Psoas muscle (tissue), 8 donors: Measurements from ENCODE around the gene RGS3. TPM values are rescaled to one million over a fixed set of nuclear protein-coding genes. Genes with fewer than 3 reads are reported as not detected.
"Not testable (repeated sequence)": the region's sequence is repeated elsewhere in the genome, so short reads cannot be mapped to it uniquely, and the experiment has no call there.

Source experiments
- ATAC-seq, 4 donors: fragments of 200-7000 bp; cut with Tn5 transposase; one replicate each; pipeline ENCODE4 v1.9.1; 2020; ENCODE audit warnings: moderate library complexity in 3 of 4, mild to moderate bottlenecking in 2 of 4
- DNase-seq, 2 donors: peaks; one replicate each; pipeline ENCODE4 v3.0.0-alpha.2; 2020
- H3K27ac ChIP-seq: fragments of 200-600 bp; one replicate; pipeline ENCODE4 v1.8.0; 2022
- H3K27me3 ChIP-seq, 3 donors: fragments of 200-600 bp in 1 of 3; one replicate each; pipeline versions ENCODE4 v1.6.1 to v1.8.0; 2013 to 2022; ENCODE audit warnings: low read length in 2 of 3, mild to moderate bottlenecking in 2 of 3, moderate library complexity in 1 of 3; ENCODE audit not compliant: insufficient read depth in 3 of 3
- H3K36me3 ChIP-seq, 2 donors: fragments of 200-600 bp in 1 of 2; one replicate each; pipeline versions ENCODE4 v1.6.1 to v1.8.0; 2013 to 2022; ENCODE audit warnings: low read depth in 1 of 2, mild to moderate bottlenecking in 1 of 2, moderate library complexity in 1 of 2; ENCODE audit not compliant: insufficient read depth in 1 of 2
- H3K4me1 ChIP-seq: fragments of 200-600 bp; one replicate; pipeline ENCODE4 v1.8.0; 2022
- H3K4me3 ChIP-seq: fragments of 200-600 bp; one replicate; pipeline ENCODE4 v1.8.0; 2022; ENCODE audit warnings: mild to moderate bottlenecking
- H3K9me3 ChIP-seq: fragments of 200-600 bp; one replicate; pipeline ENCODE4 v1.8.0; 2022
- WGBS, 3 donors: extraction: QIAGEN DNeasy Blood & Tissue Kit; methylation state at CpG; one replicate each; pipeline versions ENCODE4 v1.1.6 to v1.1.7; 2013; 5-methylcytosine and 5-hydroxymethylcytosine counted together
- intact Hi-C, 2 donors: fragments of 100-400 bp; cut with DNase I; formaldehyde crosslinking; loops; one replicate each; pipeline versions ENCODE4 v1.11.0 to v1.14.2; 2022
- polyA plus RNA-seq, 3 donors: library from polyadenylated mRNA; stranded (reverse); fragments of 200-250 nt; gene quantifications; one replicate each; pipeline ENCODE4 v1.2.3, GENCODE V29; 2013
- total RNA-seq, 4 donors: library from RNA; stranded (reverse); fragmentation: NEBNext Ultra II Directional in 2 of 4; extraction: Animal tissue kit (Norgen Biotek cat#: 25700) in 2 of 4; gene quantifications; one replicate each; pipeline versions ENCODE4 v1.2.1 to v1.2.4, GENCODE V29; 2021 to 2023
- TF ChIP-seq, protein P1 (sequence below): fragments of 200-600 bp; IDR thresholded peaks from one replicate; pipeline ENCODE4 v1.8.0; 2022; ENCODE audit warnings: antibody characterized with exemption
- donor health status: healthy with polysubstance abuse.
- donor health status: DM: no; HTN: no; CAD: no; lungs with moderate emphysema.
- donor health status: Bipolar disorder and iron deficiency.
- donor health status: healthy.
- donor health status: DM: yes; HTN: yes; CAD: no.
- donor health status: DM: no; HTN: no; CAD: no.
- donor health status: DM: no; HTN: no; CAD: no.
- donor health status: DM: yes; HTN: yes; CAD: no.

Gene RGS3
- total and polyA plus RNA-seq, 7 donors, result 7.1 to 38.1 (median 14.6) TPM

DNA sequence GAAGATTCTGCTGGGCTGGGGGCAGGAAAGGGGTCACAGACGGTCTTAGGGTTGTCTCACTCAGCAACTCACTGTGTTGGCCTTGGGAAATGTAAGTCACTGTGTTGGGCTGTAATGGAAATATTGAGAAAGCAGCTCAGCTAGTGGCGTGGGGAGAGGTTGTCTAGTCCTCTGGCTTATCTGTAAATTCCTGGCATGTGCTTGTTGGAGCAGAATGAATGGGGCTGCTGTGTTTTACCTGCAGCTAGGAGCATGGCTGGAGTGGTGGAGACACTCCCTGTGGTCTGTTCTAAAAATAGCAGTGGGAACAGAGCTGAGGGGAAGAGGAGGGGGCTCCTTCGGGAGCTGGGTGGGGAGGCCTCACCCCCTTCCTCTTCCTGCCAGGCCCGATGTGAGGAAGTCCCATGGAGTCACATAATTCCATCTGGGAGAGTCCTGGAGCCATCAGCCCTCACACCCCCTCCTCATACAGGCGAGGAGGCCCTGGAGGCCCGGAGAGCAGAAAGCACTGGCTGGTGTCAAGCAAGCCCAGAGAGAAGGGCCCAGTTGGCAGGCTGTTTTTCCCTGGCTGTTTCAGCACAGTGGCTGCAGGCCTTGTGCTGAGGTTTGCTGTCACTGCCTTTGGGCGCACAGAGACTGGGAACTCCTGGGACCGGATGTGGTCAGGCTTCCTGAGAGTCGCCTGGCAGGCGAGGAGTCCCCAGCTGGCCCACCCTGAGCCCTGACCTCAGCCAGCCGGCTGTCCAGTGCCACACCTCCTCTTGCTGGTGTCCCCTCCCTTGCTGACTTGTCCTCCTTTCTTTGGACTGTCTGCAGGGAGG, 84.9 kb downstream of the RGS3 start:
- H3K4me1 ChIP-seq, result peaks cover 31% of the 10 kb centered on the region
- TF ChIP-seq, protein P1, sequence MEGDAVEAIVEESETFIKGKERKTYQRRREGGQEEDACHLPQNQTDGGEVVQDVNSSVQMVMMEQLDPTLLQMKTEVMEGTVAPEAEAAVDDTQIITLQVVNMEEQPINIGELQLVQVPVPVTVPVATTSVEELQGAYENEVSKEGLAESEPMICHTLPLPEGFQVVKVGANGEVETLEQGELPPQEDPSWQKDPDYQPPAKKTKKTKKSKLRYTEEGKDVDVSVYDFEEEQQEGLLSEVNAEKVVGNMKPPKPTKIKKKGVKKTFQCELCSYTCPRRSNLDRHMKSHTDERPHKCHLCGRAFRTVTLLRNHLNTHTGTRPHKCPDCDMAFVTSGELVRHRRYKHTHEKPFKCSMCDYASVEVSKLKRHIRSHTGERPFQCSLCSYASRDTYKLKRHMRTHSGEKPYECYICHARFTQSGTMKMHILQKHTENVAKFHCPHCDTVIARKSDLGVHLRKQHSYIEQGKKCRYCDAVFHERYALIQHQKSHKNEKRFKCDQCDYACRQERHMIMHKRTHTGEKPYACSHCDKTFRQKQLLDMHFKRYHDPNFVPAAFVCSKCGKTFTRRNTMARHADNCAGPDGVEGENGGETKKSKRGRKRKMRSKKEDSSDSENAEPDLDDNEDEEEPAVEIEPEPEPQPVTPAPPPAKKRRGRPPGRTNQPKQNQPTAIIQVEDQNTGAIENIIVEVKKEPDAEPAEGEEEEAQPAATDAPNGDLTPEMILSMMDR, result no peak
- peak overlapping the region; percentile 31 for H3K4me3 ChIP-seq
- no peaks in the 10 kb centered on the region for H3K27me3 ChIP-seq
- 5 to 12% (median 10%) methylated on average over 11 of the region's 11 CpGs for WGBS, 3 donors
- DNase-seq (peak; percentile 78 to 84), ATAC-seq (peak; percentile 94 to 98 (median 98))
- peak overlapping the region; percentile 87 for H3K27ac ChIP-seq
- H3K36me3 ChIP-seq, result no peaks in the 10 kb centered on the region
- H3K9me3 ChIP-seq, result no peaks in the 10 kb centered on the region
- intact Hi-C loops, result loop anchor here in 1 of 2 donors (5.0 kb wide), 1 partner anchor 56 kb away; no protein-coding TSS in a partner anchor

DNA sequence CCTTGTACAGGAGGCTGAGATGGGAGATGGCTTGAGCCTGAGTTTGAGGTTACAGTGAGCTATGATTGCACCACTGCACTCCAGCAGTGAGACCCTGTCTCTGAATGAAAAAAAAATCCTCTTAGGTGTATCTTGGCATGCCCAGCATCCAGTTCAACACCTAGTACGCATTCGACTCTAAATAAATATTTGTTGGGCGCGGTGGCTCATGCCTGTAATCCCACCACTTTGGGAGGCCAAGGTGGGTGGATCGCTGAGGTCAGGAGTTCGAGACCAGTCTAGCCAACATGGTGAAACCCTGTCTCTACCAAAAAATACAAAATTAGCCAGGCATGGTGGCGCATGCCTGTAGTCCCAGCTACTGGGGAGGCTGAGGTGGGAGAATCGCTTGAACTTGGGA, 86.4 kb downstream of the RGS3 start:
- H3K36me3 ChIP-seq, H3K27ac ChIP-seq, DNase-seq, H3K4me3 ChIP-seq, H3K9me3 ChIP-seq, ATAC-seq, H3K27me3 ChIP-seq: not testable (repeated sequence)
- intact Hi-C loops, result loop anchor here in 1 of 2 donors (5.0 kb wide), 1 partner anchor 58 kb away; no protein-coding TSS in a partner anchor
- H3K4me1 ChIP-seq, result peaks cover 31% of the 10 kb centered on the region
- 88 to 96% (median 96%) methylated on average over 8 of the region's 8 CpGs for WGBS, 3 donors

DNA sequence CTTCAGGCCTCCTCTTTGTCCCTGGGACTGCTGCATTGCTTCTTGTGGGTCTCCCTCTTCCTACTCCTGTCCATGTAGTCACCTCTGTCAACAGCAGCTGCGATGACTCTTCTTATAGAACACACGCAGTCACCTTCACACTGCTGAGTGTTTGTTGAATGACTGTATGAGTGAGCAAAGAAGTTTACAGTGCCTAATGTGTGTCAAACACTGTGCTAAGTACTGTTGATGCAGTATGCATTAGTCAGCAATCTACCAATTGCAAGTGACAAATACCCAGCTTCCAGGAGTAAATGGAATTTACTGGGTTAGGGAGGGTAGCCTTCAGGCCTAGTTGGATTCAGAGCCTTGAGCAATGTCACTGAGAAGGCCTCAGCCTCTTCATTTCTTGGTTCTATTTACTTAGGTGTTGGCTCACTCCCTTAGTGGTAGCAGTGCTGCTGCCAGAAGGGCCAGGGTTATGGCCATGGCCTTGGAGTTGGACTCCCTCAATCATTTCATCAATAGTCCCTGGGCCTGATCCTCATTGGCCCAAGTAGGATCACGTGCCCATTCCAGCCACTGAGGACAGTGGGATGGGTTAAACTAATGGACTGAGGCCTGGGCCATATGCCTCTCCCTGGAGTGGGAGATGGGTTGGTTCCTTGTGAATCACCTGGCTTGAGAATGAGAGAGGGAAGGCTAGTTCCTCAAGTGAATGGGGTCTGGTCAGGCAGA, 93.5 kb downstream of the RGS3 start:
- Histone ChIP-seq H3K27me3 (no peaks in the 10 kb centered on the region), H3K36me3 (no peaks in the 10 kb centered on the region), H3K27ac (no peak overlapping the region), H3K4me3 (no peak overlapping the region), H3K9me3 (no peaks in the 10 kb centered on the region), H3K4me1 (peaks cover 10% of the 10 kb centered on the region)
- DNase-seq (no peak), ATAC-seq (no peak)
- 94 to 97% (median 96%) methylated on average over 3 of the region's 3 CpGs for WGBS, 3 donors
- intact Hi-C loops, result no loop called here
- TF ChIP-seq, protein P1, result no peak

DNA sequence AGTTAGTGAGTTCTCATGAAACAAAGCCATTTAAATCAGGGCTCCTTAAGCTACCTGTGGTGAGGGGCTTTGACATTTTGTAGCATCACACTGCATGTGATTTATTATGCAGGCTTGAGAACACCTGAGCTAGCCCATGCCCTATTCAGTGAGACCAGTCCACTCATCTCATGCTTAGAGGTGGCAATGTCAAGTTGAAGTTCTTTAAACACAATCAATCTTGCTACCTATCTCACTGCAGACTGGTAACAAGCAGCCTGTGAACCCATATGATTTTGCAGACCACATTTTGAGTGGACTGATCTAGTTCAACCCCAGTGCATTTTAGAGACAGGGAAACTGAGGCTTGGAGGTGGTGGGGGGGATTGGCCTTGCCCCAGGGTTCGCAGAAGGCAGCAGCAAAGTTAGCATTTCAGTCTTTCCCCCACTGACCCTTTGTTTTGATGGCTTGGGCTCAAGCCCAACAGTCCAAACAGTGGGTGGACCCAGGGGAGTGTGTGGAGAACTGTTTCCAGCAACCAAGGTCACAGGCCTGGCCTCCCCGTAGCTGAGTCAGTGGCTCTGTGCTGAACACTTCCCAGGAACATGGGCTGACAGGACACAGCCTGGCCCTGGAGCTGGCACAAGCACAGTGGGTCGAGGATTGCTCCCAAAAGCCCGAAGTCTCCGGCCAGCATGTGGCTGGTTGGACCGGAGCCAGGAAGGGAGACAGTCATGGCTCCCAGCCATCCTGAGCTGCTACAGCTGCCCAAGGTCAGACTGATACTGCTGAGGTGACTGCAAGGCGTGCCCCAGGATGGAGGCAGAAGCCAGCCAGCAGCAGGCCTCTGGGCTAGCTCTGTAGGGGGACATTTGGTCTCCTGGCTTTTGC, 95.3 kb downstream of the RGS3 start:
- Histone ChIP-seq H3K4me3 (no peak overlapping the region), H3K4me1 (peaks cover 10% of the 10 kb centered on the region), H3K36me3 (no peaks in the 10 kb centered on the region), H3K9me3 (no peaks in the 10 kb centered on the region), H3K27ac (peak overlapping the region; percentile 43), H3K27me3 (no peaks in the 10 kb centered on the region)
- peak; percentile 78 to 83 for DNase-seq
- TF ChIP-seq, protein P1, result no peak
- intact Hi-C loops, result no loop called here
- WGBS, 3 donors, result 16 to 20% (median 19%) methylated on average over 7 of the region's 7 CpGs
- ATAC-seq, result peak; percentile 76 to 95 (median 93)
